Right forelimb (tissue), 1 donor: Measurements from ENCODE around the gene PFKP.
"Not testable (repeated sequence)": the region's sequence is repeated elsewhere in the genome, so short reads cannot be mapped to it uniquely, and the experiment has no call there.

Experiments used
- DNase-seq: peaks from one replicate; pipeline ENCODE4 v3.0.0-alpha.2; 2018

Gene PFKP

DNA sequence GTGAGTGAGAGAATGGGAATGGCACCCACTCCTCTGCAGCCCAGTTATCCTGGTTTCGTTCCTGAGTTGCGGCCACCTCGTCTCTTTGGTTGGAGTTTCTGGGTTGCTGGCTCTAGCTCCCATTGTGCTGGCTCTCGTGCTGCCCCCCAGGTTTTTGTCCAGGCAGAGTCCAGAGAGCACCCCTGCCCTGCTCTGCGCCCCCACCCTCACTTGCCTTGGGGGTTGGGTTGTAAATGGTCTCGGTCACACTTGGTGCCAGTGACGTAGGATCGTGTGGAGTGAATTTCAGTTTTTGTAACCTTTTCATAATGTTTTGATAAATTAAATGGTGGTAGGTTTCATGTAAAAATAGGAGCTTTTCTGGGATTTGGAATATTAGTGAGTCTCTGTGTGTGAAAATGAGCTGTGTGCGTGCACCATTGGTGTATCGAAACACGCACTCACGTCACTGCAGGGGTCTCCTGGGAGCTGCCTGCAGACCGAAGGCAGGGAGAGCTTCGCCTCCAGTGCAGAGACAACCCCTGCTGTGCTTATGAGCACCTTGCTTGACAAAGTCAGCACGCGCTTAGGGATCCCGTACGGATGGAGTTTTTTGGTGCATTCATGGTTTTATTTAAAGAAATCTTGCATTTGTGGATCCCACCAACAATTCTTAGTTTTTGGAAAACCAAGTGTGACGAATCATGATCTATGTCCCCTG, 32.9 kb downstream of the PFKP start:
- no peak for DNase-seq

DNA sequence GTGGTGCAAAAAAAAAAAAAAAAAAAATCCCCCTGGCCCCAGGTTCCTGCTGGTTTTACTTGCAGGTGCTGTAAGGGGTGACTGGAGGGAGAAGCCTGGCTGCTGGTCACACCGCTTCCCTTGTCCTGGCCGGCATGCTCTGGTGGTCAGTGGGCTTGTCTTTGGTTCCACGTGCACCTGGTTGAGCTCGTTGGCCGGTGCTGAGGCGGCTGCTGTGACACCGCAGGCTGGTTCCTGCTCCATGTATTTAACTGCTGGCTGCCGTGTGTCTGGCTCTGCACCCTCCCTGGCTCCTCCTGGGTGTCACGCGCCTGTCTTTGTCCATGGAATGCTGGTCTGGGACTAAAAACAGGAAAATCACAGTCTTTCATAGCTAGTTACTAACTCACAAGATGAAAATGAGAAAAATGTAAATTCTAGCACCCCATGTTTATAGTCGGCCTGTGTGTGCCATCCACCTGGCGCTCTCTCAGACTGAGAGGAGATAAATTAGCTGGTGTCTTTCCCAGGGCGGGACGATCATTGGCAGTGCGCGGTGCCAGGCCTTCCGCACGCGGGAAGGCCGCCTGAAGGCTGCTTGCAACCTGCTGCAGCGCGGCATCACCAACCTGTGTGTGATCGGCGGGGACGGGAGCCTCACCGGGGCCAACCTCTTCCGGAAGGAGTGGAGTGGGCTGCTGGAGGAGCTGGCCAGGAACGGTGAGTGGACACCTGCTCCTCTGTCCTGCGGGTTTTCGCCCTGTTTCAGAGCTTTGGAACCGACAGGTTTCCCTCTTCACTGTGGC, 33.7 kb downstream of the PFKP start:
- no peak for DNase-seq

DNA sequence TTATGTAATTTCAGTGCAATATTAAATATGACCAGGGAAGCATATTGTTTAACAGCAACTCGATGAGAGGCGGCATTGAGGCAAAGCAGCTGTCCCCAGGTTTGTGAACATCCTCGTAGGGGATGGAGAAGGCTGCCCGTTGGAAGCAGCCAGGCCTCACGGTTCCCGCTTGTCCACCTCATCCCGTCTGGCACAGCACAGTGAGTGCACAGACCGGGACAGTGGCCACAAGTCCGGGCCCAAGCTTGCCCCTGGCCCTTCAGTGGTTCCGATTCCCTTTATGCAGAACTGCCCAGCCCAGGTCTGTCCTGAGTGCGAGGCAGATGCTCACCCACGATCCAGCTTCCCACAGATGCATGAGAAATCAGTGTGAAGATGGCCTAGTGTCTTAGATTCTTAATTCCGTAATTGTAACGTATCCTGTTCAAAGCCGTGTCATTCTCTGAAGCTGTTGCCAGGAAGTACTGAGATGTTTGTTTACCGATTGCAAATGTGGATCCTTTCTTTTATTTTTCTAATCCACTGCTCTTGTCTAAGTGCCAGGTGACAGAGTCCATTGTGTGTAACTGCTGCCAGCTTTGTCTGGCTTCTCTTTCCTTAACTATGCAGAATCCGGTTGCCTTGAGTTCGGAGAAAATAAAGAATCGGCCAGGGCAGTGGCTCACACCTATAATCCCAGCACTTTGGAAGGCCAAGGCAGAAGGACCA, 35.5 kb downstream of the PFKP start:
- no peak for DNase-seq

DNA sequence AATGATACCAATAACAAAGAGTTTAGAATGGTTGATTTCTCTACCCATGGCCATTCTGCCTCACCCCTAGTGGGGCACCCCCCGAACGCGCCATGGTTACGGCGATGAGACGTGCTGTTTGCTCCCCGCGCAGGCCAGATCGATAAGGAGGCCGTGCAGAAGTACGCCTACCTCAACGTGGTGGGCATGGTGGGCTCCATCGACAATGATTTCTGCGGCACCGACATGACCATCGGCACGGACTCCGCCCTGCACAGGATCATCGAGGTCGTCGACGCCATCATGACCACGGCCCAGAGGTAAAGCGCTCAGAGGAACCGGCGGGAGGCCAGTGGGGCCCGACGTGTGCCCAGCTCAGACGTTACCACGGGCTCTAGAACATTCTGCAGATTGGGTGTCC, 36.3 kb downstream of the PFKP start:
- DNase-seq, result no peak

DNA sequence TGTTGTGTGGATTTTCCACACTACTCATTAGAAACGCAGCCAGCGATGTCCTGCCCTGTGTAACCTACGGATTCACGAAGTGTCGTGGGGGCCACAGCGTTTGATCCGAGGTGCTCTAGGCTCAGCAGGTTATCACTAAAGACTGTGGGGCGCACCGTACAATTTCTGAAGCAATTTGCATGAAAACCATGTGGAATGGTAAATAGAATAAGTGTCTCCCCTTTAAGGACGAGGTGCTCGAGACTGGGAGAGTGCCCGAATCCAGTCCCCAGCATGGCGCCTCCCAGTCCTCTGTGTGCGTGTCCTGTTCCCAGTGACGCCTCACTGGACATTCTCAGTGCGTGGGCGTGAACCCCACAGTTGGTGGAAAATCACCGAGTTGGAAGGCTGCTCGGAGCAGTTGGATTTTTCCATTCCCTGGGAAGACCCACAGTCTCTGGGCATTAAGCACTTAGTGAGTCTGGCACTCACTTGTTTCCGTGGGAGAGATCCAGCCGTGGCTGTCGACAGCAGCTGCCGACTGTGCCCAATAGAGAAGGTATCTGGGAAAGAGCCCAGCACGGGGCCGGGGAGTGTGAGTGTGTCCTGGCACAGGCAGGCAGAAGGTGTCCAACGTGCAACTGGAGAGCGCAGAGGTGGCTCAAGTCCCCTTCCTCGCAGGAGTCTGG, 37.0 kb downstream of the PFKP start:
- no peak for DNase-seq

DNA sequence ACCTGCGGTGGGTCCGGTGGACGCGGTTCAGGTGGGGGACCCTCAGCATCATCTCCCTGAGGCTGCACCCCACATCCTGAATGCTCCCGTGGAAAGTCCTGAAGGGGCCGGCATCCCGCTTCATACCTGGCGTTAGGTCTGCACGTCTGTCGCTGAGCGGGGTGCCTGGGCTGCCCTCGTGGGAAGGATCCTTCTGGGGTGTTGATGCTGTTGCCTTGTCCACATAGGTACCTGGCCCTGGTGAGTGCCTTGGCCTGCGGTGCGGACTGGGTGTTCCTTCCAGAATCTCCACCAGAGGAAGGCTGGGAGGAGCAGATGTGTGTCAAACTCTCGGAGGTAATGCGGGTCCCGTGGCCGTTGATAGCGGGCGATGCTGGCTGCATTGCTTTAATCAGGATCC, 37.8 kb downstream of the PFKP start:
- DNase-seq, result no peak

DNA sequence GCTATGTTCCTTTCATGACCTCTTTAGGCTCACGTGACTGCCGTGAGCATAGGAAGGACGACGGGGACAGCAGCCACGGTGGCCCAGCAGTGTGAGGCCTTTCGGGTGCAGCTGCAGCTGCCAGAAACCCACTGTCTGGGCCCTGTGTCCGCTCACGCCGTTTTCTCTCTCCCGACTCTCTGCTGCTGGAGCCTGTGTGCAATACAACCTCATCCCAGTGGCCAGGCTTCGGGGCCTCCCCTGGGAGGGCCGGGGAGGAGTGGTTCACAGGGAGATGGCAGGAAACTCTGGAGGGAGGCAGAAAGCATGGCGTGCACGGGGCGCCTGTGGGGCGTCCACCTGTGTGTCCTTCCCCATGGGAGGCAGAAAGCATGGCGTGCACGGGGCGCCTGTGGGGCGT, 38.6 kb downstream of the PFKP start:
- DNase-seq, result no peak

DNA sequence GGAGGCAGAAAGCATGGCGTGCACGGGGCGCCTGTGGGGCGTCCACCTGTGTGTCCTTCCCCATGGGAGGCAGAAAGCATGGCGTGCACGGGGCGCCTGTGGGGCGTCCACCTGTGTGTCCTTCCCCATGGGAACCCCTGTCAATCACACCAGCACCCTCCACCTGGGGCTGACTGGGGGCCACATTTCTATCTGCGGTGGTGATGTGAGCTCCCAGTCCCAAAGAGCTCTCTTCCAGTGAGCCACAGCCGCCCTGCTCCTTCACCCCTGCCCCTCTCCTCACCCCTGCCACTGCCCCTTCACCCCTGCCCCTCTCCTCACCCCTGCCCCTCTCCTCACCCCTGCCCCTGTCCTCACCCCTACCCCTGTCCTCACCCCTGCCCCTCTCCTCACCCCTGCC, 39.0 kb downstream of the PFKP start:
- DNase-seq, result not testable (repeated sequence)

DNA sequence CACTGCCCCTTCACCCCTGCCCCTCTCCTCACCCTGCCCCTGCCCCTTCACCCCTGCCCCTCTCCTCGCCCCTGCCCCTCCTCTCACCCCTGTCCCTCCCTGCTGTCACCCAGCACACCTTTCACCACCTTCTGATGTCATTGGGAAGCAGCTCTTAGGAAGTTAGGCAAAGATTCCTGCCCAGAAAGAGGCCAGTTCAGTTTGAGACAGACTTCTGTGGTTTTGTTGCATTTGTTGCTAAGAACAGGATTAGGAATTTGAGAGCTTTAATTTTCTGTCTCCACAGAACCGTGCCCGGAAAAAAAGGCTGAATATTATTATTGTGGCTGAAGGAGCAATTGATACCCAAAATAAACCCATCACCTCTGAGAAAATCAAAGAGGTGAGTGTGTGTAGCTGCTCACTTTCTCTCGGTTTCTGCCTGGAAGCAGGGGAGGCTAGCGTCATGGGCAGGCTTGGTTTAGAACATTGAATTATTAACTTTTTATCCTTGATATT, 39.6 kb downstream of the PFKP start:
- no peak for DNase-seq

DNA sequence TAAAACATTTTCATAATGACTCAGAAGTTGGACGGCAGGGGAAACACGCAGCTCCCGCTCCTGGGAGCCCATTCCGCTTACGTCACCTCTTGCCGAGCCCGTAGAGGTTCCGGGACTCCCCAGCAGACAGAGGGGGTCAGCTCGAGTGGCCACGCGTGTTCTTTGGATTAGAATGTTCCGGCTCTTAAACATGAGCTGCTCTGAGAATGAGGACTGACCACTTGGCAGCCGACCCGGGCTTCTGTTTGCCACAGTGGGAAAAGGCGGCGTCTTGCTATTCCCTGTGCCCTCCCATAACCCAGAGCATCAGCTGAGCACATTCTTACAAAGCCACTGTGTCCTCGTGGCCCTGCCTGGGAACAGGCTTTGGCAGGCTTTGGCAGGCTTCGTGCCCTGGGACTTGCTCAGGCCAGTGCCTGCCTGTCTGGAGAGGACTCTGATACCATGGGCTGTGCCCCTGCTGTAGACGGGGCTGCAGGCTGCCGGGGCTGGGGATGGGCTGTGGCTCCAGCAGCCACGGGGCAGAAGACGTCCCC, 40.1 kb downstream of the PFKP start:
- peak; percentile 70 for DNase-seq

DNA sequence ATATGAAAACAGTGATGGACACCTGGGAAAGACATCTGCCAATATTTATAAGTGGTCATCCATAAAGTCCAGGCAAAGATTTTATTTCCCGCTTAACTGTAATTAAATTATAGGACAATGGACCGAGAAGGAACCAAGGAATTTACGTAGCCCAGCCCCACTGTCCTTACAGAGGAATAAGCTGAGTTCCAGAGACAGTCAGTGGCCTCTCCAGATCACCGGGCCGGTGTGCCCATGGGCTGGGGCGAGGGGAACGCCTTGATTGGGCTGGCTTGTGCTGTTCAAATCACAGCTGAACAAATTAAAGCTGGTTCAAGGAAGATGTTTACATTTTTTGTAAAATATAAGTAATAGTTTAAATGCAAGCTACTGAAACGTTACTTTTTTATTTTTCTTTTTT, 40.7 kb downstream of the PFKP start:
- DNase-seq, result no peak

DNA sequence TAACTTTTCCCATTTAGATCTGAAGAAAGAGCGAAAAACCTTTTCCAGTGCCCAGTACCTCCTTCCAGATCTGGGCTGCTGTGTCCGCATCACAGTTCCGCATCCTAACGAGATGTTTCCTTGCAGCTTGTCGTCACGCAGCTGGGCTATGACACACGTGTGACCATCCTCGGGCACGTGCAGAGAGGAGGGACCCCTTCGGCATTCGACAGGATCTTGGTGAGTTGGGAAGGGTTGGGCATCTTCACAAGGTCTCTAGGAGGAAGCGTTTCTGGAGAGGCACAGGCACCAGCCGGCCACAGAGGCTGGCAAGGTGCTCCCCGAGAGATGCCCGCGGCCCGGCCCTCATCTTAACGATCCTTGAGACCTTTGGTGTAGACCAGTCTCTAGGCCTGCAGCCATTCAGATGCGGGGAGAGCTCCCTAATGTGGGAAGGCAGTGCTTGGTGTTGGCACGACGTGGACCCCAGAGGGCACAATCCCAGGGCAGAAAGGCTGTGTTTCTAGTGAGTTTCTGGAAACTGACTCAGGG, 41.3 kb downstream of the PFKP start:
- DNase-seq, result no peak

DNA sequence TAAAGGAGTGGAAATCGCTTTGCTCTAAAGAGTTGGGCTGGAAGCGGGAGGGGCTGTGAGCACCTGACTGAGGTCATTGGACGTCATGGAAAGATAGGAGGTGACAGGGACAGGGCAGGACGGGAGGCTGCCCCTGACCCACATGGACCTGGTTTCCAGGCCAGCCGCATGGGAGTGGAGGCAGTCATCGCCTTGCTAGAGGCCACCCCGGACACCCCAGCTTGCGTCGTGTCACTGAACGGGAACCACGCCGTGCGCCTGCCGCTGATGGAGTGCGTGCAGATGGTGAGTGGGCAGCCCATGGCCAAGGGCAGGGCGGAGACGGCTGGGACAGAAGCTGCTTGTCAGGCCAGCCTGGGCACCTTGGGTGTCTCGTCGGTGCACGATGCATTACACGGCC, 41.8 kb downstream of the PFKP start:
- DNase-seq, result no peak

DNA sequence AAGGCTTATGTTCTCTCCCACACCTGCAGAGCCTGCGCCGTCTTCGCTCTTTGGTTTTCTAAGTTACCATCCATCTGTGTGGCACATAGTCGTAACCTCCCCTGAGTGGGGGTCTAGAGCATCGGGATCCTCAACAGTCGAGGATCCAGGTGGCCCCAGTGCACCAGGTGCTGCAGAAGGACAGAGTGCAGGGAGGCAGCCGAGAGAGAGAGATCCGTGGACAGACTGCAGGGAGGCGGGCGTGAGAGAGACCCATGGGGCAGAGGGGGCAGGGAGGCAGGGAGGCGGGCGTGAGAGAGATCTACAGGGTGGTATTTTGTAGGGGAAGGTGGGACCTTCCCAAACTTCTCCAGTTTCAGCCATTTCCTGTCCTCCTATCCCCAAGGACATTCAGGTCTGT, 42.3 kb downstream of the PFKP start:
- no peak for DNase-seq

DNA sequence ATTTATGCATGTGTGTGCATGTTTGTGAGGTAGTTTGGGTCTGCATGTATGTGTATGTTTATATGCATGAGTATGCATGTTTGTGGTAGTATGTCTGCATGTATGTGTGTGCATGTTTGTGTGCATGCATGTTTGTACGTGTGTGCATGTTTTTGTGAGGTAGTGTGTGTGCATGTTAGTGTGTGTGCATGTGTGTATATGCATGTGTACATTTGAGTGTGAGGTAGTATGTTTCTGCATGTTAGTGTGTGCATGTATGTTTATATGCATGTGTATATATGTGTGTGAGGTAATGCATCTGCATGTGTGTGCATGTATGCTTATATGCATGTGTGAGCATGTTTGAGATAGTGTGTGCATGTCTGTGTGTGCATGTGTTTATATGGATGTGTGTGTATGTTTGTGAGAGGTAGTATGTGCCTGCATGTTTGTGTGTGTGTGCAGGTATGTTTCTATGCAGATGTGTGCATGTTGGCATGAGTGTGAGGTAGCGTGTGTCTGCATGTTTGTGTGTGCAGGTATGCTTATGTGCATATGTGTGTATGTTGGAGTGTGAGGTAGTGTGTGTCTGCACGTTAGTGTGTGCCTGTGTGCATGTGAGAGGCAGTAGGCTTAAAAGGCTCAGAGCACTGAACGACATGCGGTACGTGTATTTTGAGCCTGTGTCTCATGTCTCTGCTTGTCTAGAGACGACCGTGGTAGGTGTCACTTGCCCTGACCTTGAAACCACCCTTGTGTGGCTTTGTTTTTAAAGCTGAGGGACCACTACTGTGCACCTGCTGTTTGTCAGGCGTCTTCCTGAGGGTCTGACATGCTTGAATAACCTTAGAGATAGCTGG, 43.7 kb downstream of the PFKP start:
- DNase-seq, result no peak

DNA sequence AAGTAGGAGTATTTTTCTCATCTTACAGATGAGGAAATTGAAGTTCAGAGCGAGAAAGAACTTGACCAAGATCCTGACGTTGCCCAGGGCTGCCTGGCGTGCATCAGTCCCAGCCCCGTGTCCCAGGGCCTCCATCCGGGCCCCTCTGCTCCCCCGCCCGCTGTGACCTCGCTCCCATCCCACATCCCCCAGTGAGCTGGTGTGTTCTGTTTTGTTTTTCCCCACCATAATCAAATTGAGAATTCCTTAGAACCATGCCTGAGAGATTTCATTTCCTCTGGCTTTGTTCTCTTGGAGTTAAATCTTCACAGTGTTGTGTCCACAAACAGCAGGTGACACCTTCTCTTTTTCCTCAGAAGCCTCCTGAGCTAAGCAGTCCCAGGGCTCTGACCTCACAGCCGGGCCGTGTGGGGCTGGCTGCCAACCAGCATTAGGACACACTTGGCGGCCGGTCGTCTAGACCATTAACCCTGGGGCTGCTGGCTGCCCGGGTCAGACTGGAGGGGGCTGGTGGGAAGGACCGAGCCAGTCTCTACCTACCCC, 44.3 kb downstream of the PFKP start:
- no peak for DNase-seq

DNA sequence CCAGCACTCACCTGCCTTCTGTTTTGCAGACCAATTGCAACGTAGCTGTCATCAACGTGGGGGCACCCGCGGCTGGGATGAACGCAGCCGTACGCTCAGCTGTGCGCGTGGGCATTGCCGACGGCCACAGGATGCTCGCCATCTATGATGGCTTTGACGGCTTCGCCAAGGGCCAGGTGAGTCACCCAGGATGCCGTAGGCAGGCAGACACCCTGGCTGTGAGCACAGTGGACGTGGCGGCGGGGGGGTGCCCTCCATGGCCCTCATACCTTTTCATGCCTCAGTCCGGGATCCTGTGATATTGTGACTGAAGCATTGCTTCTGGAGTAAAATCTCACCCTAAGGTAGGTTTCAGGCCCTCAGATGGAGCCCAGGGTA, 46.0 kb downstream of the PFKP start:
- no peak for DNase-seq

DNA sequence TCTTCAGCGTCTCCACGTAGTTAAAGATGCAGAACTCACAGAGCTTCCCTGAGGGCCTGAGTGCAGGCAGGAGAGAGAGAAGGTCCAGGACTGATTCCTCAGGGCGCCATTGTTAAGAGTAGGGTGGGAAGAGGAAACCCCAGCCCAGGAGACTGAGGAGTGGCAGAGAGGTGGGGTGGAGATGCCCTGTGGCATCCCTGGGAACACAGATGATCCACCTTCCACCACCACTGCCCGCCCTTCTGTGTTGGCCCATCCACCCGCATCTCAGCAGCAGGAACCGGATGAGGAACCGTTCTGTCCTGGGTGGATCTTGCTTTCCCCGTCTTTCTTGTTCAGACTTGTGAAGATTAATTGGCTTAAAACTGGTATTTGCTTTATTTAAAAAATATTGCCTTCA, 48.3 kb downstream of the PFKP start:
- no peak for DNase-seq

DNA sequence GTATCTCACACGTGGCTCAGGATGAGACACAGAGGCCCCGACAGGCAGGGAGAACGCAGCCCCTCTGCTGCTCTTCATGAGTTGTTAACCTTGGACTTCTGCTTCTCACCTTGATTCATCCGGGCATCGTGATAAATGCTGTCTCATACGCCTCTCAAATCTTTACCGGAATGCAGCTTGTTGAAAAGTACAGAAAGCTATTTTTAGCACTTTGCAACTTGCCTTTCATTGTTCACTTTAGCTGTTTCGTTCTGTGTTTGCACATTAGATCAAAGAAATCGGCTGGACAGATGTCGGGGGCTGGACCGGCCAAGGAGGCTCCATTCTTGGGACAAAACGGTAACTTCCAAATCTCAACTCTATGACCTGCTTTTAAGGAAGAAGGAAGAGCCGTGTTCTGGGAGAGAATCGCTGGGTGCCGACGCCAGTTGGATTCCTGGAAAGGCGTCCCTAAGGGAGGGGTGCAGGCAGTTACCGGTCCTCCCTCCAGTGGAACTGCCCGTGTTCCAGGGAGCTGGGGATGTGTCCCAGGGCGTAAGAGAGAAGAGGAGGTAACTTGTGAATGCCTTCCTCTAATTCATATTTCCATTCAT, 49.3 kb downstream of the PFKP start:
- DNase-seq, result no peak

DNA sequence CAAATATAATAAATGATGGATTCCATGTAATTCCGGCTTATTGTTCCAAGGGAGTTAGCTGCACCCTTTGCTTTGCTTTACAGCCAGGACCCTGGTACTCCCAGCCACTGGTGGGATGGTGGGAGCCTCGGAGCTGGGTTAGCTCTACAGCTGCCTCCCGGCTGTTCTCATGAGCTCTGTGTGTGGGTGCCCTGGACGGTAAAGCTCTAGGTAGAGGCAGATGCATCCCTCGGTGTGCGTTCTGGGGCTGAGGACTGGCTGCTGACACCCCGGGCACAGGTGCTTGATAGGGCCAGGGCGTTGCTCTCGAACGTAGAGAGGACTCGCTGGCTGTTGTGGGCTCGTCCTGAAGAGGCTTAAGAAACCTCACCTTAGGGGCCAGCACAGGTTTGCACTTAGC, 50.1 kb downstream of the PFKP start:
- DNase-seq, result no peak

DNA sequence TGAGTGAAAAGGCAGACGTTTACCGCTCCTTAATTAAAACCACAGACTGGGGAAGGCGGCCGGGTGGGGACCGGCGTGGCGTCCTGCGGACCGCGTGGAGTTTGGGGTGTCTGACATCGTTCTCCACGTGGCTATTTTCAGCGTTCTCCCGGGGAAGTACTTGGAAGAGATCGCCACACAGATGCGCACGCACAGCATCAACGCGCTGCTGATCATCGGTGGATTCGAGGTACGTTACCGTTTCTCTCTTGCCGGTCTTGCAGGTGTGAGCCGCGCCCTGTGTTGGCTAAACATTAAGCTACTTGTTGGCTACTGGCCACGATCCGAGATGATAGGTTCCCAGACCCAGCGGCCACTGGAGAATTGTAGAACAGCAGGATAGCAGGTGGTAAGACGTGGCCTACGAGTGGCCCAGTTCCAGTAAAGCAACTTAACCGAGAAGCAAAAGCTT, 51.3 kb downstream of the PFKP start:
- DNase-seq, result no peak
